ENCODE results near the gene PHOX2A. TPM values are rescaled to one million over a fixed set of nuclear protein-coding genes. Genes with fewer than 3 reads are reported as not detected.

PHOX2A gene
- total and polyA plus RNA-seq, 12 donors, result not detected

- 82 to 84% methylated on average over 24 of the region's 24 CpGs for WGBS, 2 donors
- Histone ChIP-seq H3K4me3 (no peak overlapping the region), H3K4me1 (no peaks in the 10 kb centered on the region), H3K27ac (no peak overlapping the region), H3K36me3 (no peaks in the 10 kb centered on the region), H3K27me3 (peaks cover 0 to 77% (median 61%) of the 10 kb centered on the region in 7 donors), H3K9me3 (no peaks in the 10 kb centered on the region)
- no peak for TF ChIP-seq CTCF (IDR thresholded peaks at IDR 0.05)
- ATAC-seq (peak in 2 of 8 donors; percentile 16 to 37), DNase-seq (no peak)
- intact Hi-C loops (cut with DNase I), result no loop called here
Observed at GRCh38 chr11:72250661-72251464, 6.9 kb upstream of the PHOX2A start.

- Histone ChIP-seq H3K4me1 (peaks cover 0 to under 1% (median 0%) of the 10 kb centered on the region in 9 donors), H3K27me3 (peaks cover 0 to 86% (median 70%) of the 10 kb centered on the region in 7 donors), H3K36me3 (no peaks in the 10 kb centered on the region), H3K27ac (no peak overlapping the region), H3K9me3 (no peaks in the 10 kb centered on the region), H3K4me3 (no peak overlapping the region)
- DNase-seq (no peak), ATAC-seq (no peak)
- intact Hi-C loops (cut with DNase I), result no loop called here
- no peak for TF ChIP-seq CTCF (IDR thresholded peaks at IDR 0.05)
- 87 to 89% methylated on average over 5 of the region's 5 CpGs for WGBS, 2 donors
Observed at GRCh38 chr11:72249961-72250360, 6.0 kb upstream of the PHOX2A start.

GRCh38 chr11:72247584-72247983, 3.6 kb upstream of the PHOX2A start:
- Histone ChIP-seq H3K27ac (no peak overlapping the region), H3K27me3 (peaks cover 13 to 100% (median 87%) of the 10 kb centered on the region in 7 donors), H3K4me3 (no peak overlapping the region), H3K36me3 (no peaks in the 10 kb centered on the region), H3K9me3 (no peaks in the 10 kb centered on the region), H3K4me1 (peaks cover 0 to 16% (median 10%) of the 10 kb centered on the region in 9 donors)
- DNase-seq (no peak), ATAC-seq (no peak)
- WGBS, 2 donors, result 30 to 40% methylated on average over 2 of the region's 2 CpGs
- TF ChIP-seq CTCF (IDR thresholded peaks at IDR 0.05), result no peak
- intact Hi-C loops (cut with DNase I), result no loop called here

DNA sequence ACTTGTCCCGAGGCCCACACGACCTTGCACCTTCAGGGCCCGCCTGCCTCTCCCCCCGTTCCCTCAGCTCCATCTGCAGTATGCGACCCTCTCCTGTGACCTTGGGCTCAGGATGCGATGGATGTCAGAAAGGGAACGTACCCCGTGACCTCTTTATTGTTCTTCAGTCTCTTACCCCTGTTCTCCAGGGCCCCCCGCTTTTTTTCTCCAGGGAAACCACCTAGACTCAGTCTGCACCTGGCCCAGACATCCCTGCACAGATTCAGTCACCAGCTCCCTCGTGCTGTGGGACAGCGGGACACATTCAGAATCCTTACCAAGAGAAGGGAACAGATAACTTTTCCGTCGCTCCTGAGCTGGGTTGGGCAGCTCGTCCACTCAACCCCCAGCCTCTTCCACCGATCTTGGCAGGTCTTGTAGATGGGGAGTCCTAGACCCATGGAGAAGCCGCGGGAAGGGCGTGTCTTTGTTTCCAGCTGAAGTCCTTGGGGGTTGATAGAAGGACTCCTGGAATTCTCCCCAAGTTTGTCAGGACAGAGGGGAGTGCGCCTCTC, 1.4 kb upstream of the PHOX2A start:
- TF ChIP-seq CTCF (IDR thresholded peaks at IDR 0.05), result no peak
- WGBS, 2 donors, result 13 to 20% methylated on average over 19 of the region's 19 CpGs
- Histone ChIP-seq H3K9me3 (no peaks in the 10 kb centered on the region), H3K27ac (no peak overlapping the region), H3K27me3 (peaks cover 13 to 100% (median 92%) of the 10 kb centered on the region in 7 donors), H3K4me3 (no peak overlapping the region), H3K4me1 (peaks cover 4 to 26% (median 18%) of the 10 kb centered on the region in 9 donors), H3K36me3 (no peaks in the 10 kb centered on the region)
- DNase-seq (no peak), ATAC-seq (no peak)
- intact Hi-C loops (cut with DNase I), result no loop called here
